Choroid plexus epithelial cell (primary cell): ENCODE results near the gene PDGFD.
A peak's percentile ranks its signal among the peaks of the same experiment; 100 is the strongest.

Experiments
- DNase-seq: peaks from one replicate; pipeline ENCODE4 v3.0.0-alpha.2; 2010; ENCODE audit warnings: low read depth
- H3K4me3 ChIP-seq: 2 replicates; pipeline ENCODE4 v1.5.1; 2011; ENCODE audit warnings: low read depth, mild to moderate bottlenecking, control low read depth, low read length, moderate library complexity
- TF ChIP-seq, protein P1 (sequence below): conservative IDR thresholded peaks from 2 replicates; pipeline ENCODE4 v1.5.1; 2011; ENCODE audit warnings: low read depth, mild to moderate bottlenecking, control low read depth, inconsistent platforms, low read length, moderate library complexity

Gene PDGFD

DNA sequence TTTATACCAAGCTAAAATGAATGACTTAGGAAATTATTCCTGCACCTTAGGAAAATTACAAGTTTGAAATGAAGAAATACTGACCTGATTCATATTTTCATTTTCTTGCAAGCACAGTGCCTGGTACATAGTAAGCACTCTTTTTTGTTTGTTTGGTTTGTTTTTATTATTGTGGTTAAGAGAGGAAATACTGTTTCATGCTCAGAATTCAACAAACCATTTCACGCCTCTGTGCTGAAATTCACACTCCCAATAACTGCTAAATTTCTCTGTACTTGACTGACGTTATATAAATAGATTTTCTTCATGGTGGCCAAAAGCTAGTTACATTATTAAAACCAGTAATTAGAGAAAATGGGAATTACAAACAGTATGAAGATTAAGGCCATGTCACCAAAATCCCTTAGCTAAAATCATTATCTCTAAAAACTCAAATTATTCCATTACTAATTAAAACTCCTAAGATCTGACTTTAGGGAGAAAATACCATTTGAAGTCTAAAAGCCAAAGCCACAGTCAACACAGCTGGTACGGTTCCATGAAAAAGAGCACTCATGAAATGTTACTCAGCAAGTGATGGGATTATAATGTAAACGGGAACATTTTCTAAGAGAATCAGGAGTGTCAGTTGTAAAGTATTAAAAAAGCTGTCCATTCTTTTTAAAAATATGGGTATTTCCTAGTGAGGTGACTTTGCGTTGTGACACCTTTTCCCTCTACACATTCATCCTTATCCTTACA, 205.3 kb downstream of the PDGFD start:
- peak; percentile 42 for DNase-seq

DNA sequence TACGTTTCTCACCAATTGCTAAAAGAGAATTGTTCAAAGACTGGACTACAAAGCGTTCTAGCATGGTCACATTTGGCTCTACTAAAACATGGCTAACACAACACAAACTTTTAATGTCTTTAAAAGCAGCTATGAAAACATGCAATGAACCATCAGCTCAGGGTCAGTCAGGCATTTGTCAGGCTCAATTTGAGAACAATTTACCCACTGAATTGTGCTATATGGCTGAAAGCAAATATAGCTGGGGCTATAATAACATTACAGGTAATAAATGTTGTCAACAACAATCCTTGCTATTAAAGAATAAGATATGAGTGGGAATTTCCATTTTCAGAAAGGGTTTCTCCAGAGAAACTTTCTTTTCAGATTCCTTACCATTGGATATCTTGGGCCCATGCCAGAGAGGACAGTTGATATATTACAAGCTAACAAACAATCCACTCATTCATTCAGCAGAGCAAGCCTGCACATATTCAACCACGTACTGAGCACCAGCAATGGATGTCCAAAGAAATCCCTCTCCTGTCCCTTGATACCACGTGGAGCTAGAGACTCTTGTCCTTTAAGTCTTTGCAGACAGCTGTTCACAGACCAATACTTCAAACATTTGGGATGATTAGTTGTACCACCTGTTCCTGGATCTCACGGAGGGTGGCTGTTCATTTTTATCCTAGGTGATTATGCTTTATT, 210.0 kb downstream of the PDGFD start:
- DNase-seq, result no peak
- TF ChIP-seq, protein P1, sequence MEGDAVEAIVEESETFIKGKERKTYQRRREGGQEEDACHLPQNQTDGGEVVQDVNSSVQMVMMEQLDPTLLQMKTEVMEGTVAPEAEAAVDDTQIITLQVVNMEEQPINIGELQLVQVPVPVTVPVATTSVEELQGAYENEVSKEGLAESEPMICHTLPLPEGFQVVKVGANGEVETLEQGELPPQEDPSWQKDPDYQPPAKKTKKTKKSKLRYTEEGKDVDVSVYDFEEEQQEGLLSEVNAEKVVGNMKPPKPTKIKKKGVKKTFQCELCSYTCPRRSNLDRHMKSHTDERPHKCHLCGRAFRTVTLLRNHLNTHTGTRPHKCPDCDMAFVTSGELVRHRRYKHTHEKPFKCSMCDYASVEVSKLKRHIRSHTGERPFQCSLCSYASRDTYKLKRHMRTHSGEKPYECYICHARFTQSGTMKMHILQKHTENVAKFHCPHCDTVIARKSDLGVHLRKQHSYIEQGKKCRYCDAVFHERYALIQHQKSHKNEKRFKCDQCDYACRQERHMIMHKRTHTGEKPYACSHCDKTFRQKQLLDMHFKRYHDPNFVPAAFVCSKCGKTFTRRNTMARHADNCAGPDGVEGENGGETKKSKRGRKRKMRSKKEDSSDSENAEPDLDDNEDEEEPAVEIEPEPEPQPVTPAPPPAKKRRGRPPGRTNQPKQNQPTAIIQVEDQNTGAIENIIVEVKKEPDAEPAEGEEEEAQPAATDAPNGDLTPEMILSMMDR, result no peak

More for the DNA sequence above, 205.3 kb downstream of the PDGFD start:
- no peak overlapping the region for H3K4me3 ChIP-seq
- TF ChIP-seq, protein P1, result no peak

DNA sequence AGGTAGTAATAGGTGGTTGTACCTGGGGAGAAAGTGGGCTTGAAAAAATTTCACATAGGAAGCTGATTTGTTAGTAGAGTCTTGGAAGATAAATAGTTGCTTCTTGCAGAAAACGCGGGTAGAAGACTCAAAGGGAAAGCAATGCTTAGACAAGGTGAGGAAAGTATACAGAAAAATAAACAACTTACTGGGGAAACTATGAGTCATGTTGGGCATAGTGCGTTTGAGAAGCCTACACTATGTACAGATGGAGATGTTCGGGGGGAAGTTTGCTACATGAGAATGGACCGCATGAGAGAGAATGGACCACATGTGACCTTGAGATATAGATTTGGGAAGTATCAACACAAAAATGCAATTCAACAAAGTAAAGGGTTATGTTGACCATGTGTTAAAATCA, 214.2 kb downstream of the PDGFD start:
- TF ChIP-seq, protein P1, result no peak
- DNase-seq, result peak; percentile 71
- H3K4me3 ChIP-seq, result no peak overlapping the region

More for the DNA sequence above, 210.0 kb downstream of the PDGFD start:
- no peak overlapping the region for H3K4me3 ChIP-seq

DNA sequence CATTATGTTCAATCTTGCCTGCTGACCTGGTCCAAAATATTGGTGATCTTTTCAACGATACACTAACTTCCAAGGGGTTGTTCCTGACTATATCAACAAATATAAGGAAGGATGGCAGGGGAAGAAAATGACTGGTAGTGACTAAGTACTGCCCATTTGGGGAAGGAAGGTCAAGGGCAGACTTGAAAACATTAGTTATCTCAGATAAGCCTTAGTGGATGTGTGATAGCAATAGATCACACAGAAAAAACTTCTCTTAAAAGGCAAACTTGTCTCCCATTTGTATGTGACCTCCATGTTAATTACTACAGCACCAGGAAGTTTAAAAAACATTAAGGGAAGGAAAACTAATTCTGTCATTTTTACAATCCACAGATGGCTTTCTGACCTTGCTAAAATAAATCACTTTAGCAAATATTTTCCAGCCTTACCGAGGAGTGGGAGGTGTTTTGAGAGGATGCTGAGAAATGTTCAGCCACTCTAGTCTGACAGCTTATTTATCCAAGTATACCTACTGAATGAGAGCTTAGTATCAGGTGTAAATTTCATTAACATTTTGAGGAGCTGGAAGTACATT, 215.7 kb downstream of the PDGFD start:
- TF ChIP-seq, protein P1, result no peak
- H3K4me3 ChIP-seq, result no peak overlapping the region
- DNase-seq, result no peak

DNA sequence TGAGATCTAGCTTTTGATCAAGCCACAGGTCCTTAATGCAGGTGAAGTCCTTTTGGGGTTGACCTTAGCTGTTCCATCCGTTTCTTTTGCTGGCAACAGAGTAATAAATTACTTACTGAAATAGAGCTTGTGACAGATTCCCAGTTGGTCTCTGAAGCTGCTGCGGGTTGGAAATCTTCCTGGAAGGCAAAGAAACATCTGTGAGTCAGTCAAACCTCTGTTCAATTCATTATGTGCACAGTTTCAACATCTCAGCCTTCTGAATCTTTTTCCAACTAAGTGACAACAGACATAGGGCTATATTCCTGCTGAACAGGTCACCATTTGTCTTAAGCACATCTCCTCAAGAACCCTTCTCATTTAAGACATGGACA, 216.4 kb downstream of the PDGFD start:
- DNase-seq, result peak; percentile 63
- TF ChIP-seq, protein P1, result no peak
- H3K4me3 ChIP-seq, result no peak overlapping the region

DNA sequence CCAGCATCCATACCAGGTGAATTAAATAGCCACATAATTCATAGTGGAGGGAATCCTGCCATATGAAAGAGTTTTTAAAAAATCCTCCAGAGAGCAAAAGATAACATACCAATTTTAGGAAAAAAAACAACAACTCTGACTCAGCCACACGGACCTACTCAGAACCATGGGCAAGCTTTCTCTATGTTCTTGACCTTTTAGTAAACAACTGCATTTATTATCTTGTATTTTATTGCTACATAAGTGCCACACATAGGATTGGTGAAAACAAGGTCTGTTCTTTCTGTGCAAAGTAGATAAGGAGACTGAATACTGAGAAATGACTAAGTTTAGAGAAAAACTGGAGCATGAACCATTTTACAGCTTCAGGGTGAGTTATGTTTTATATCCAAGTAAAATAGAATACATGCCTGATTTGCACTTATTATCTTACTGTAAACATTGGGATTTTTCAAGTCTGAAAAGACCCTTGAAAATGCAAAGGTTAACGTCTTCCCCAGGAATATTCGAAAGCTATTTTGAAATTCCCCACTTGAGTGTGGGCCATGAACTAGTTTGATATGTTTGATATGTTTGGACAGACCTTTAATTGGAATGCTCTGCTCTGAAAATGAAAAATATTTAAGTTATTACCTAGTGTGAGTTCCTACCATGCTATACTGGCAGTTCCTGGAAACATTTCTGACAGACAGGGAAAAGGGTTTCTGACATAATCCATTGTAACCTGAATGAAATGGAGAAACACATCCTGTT, 217.0 kb downstream of the PDGFD start:
- TF ChIP-seq, protein P1, result no peak
- DNase-seq, result peak; percentile 42
- no peak overlapping the region for H3K4me3 ChIP-seq
